HEK293 (cell line): ENCODE measurements around the gene GART.
"Not testable (repeated sequence)": the region's sequence is repeated elsewhere in the genome, so short reads cannot be mapped to it uniquely, and the experiment has no call there.

Experiments used
- CTCF ChIA-PET: fragments of 350-600 bp; formaldehyde crosslinking; extraction: SDS; loops from one replicate; lab custom pipeline; 2021; ENCODE audit warnings: antibody characterized with exemption; lab: Yijun Ruan, JAX
- POLR2A ChIA-PET: fragments of 300-600 bp; formaldehyde crosslinking; extraction: SDS; loops from one replicate; lab custom pipeline; 2020; ENCODE audit warnings: antibody characterized with exemption, inconsistent platforms; lab: Yijun Ruan, JAX
- H3K27ac ChIP-seq: fragments of 200-500 bp; sonication (Bioruptor generic); 2 replicates; pipeline ENCODE4 v1.5.1; 2014; ENCODE audit warnings: low read depth, low read length, control low read depth, inconsistent platforms; ENCODE audit errors: extremely low read depth
- H3K36me3 ChIP-seq, 2 experiments: fragments of 200-500 bp in 1 of 2; sonication (Bioruptor generic) in 1 of 2; 1 replicate in 1 of 2; 2 replicates in 1 of 2; pipeline ENCODE4 v1.5.1; 2014 to 2017; ENCODE audit warnings: inconsistent platforms in 2 of 2, low read length in 2 of 2; ENCODE audit not compliant: control insufficient read depth in 2 of 2, insufficient read depth in 1 of 2
- H3K4me1 ChIP-seq: fragments of 200-500 bp; sonication (Bioruptor generic); 2 replicates; pipeline ENCODE4 v1.5.1; 2014; ENCODE audit warnings: mild to moderate bottlenecking, low read length, inconsistent platforms; ENCODE audit not compliant: control insufficient read depth, insufficient read depth
- H3K4me3 ChIP-seq: 2 replicates; pipeline ENCODE4 v1.5.1; 2011; ENCODE audit warnings: low read depth, mild to moderate bottlenecking, control low read depth, low read length, moderate library complexity
- H3K9me3 ChIP-seq: fragments of 200-500 bp; sonication (Bioruptor generic); 2 replicates; pipeline ENCODE4 v1.5.1; 2014; ENCODE audit warnings: low read depth, low read length, inconsistent platforms; ENCODE audit not compliant: control insufficient read depth, insufficient read depth
- KLF8 ChIP-seq: fragments of 450-650 bp; formaldehyde crosslinking; IDR thresholded peaks from 2 replicates; pipeline ENCODE4 v1.5.1; 2016; ENCODE audit warnings: missing biosample characterization, missing genetic modification characterization
- MYNN ChIP-seq: fragments of 450-650 bp; formaldehyde crosslinking; IDR thresholded peaks from 2 replicates; pipeline ENCODE4 v1.5.1; 2016; ENCODE audit warnings: missing biosample characterization, missing genetic modification characterization, borderline replicate concordance
- PRDM1 ChIP-seq: fragments of 450-650 bp; formaldehyde crosslinking; IDR thresholded peaks from 2 replicates; pipeline ENCODE4; 2016; ENCODE audit warnings: missing biosample characterization, missing genetic modification characterization
- ZBTB21 ChIP-seq: fragments of 450-650 bp; formaldehyde crosslinking; IDR thresholded peaks from 2 replicates; pipeline ENCODE4 v1.5.1; 2017; ENCODE audit warnings: missing biosample characterization, missing genetic modification characterization
- ZNF146 ChIP-seq: fragments of 450-650 bp; formaldehyde crosslinking; IDR thresholded peaks from 2 replicates; pipeline ENCODE4 v1.5.1; 2016; ENCODE audit warnings: missing biosample characterization, missing genetic modification characterization
- ZNF211 ChIP-seq: fragments of 450-650 bp; formaldehyde crosslinking; IDR thresholded peaks from 2 replicates; pipeline ENCODE4 v1.5.1; 2016; ENCODE audit warnings: low read depth, missing biosample characterization, missing genetic modification characterization
- ZNF280D ChIP-seq: fragments of 450-650 bp; formaldehyde crosslinking; IDR thresholded peaks from 2 replicates; pipeline ENCODE4 v1.5.1; 2016; ENCODE audit warnings: missing biosample characterization, missing genetic modification characterization
- ZNF324 ChIP-seq: fragments of 450-650 bp; formaldehyde crosslinking; IDR thresholded peaks from 2 replicates; pipeline ENCODE4 v1.5.1; 2016; ENCODE audit warnings: missing biosample characterization, missing genetic modification characterization
- ZNF391 ChIP-seq: fragments of 450-650 bp; formaldehyde crosslinking; IDR thresholded peaks from 2 replicates; pipeline ENCODE4 v1.5.1; 2016; ENCODE audit warnings: low read depth, missing biosample characterization, missing genetic modification characterization, borderline replicate concordance
- ZNF580 ChIP-seq: fragments of 450-650 bp; formaldehyde crosslinking; IDR thresholded peaks from 2 replicates; pipeline ENCODE4 v1.5.1; 2016; ENCODE audit warnings: missing biosample characterization, missing genetic modification characterization
- ZNF596 ChIP-seq: fragments of 450-650 bp; IDR thresholded peaks from 2 replicates; pipeline ENCODE4 v1.5.0; 2018; ENCODE audit warnings: missing biosample characterization, mild to moderate bottlenecking, missing genetic modification characterization, moderate library complexity
- ZNF610 ChIP-seq: fragments of 450-650 bp; formaldehyde crosslinking; IDR thresholded peaks from 2 replicates; pipeline ENCODE4 v1.5.1; 2016; ENCODE audit warnings: missing biosample characterization, missing genetic modification characterization, borderline replicate concordance
- ZNF626 ChIP-seq: fragments of 450-650 bp; sonication (Bioruptor Pico); formaldehyde crosslinking; IDR thresholded peaks from 2 replicates; pipeline ENCODE4 v1.5.1; 2018; ENCODE audit warnings: missing biosample characterization, missing genetic modification characterization, inconsistent platforms
- ZNF629 ChIP-seq: fragments of 450-650 bp; formaldehyde crosslinking; IDR thresholded peaks from 2 replicates; pipeline ENCODE4 v1.5.1; 2017; ENCODE audit warnings: missing biosample characterization, missing genetic modification characterization
- ZNF639 ChIP-seq: fragments of 450-650 bp; formaldehyde crosslinking; IDR thresholded peaks from 2 replicates; pipeline ENCODE4 v1.5.1; 2016; ENCODE audit warnings: missing biosample characterization, missing genetic modification characterization
- ZNF664 ChIP-seq: fragments of 450-650 bp; formaldehyde crosslinking; IDR thresholded peaks from 2 replicates; pipeline ENCODE4 v1.5.1; 2016; ENCODE audit warnings: missing biosample characterization, missing genetic modification characterization
- ZNF701 ChIP-seq: fragments of 450-650 bp; formaldehyde crosslinking; IDR thresholded peaks from 2 replicates; pipeline ENCODE4 v1.5.1; 2016; ENCODE audit warnings: missing biosample characterization, missing genetic modification characterization
- ZNF785 ChIP-seq: fragments of 450-650 bp; formaldehyde crosslinking; IDR thresholded peaks from 2 replicates; pipeline ENCODE4 v1.5.1; 2016; ENCODE audit warnings: missing biosample characterization, missing genetic modification characterization
- ZNF837 ChIP-seq: fragments of 450-650 bp; formaldehyde crosslinking; IDR thresholded peaks from 2 replicates; pipeline ENCODE4 v1.5.1; 2016; ENCODE audit warnings: missing biosample characterization, missing genetic modification characterization

GART gene

GRCh38 chr21:33511639-33512038, 30.3 kb downstream of the GART start:
- ChIA-PET CTCF (interaction anchor here (1.3 kb wide), 1 partner anchor 94 kb away, joined by 3 read pairs; no protein-coding TSS in a partner anchor), POLR2A (interaction anchor here (0.6 to 0.7 kb wide), 2 partner anchors 38 to 71 kb away, joined by 7 read pairs; no protein-coding TSS in a partner anchor)
- H3K27ac ChIP-seq, result no peak overlapping the region
- no peaks in the 10 kb centered on the region for H3K9me3 ChIP-seq
- H3K4me1 ChIP-seq, result no peaks in the 10 kb centered on the region
- H3K36me3 ChIP-seq, result peaks cover 91 to 97% of the 10 kb centered on the region in 2 experiments
- TF ChIP-seq ZNF837 (tag by site-specific recombination), result no peak
- no peak for TF ChIP-seq ZNF785 (tag by site-specific recombination)
- no peak for TF ChIP-seq ZNF610 (tag by site-specific recombination)
- H3K4me3 ChIP-seq, result no peak overlapping the region

- Histone ChIP-seq H3K27ac (no peak overlapping the region), H3K9me3 (no peaks in the 10 kb centered on the region), H3K4me1 (no peaks in the 10 kb centered on the region), H3K4me3 (no peak overlapping the region), H3K36me3 (peaks cover 90 to 95% of the 10 kb centered on the region in 2 experiments)
- TF ChIP-seq ZNF629, result no peak
- no peak for TF ChIP-seq ZNF701
- TF ChIP-seq KLF8 (tag by site-specific recombination), result no peak
- TF ChIP-seq ZNF324 (tag by site-specific recombination), result no peak
- no peak for TF ChIP-seq ZNF596 (tag by site-specific recombination)
- TF ChIP-seq ZNF626 (tag by site-specific recombination), result no peak
- no peak for TF ChIP-seq PRDM1 (tag by site-specific recombination)
- TF ChIP-seq MYNN (tag by site-specific recombination), result no peak
- no peak for TF ChIP-seq ZBTB21 (tag by site-specific recombination)
- no peak for TF ChIP-seq ZNF391
- POLR2A ChIA-PET, result interaction anchor here (0.5 kb wide), 1 partner anchor 62 kb away, joined by 3 read pairs; no protein-coding TSS in a partner anchor
- CTCF ChIA-PET, result no interaction called here
Observed at GRCh38 chr21:33510826-33511225, 31.1 kb downstream of the GART start.

GRCh38 chr21:33507003-33507402, 34.9 kb downstream of the GART start:
- H3K4me3 ChIP-seq, H3K4me1 ChIP-seq, H3K9me3 ChIP-seq, POLR2A ChIA-PET, H3K27ac ChIP-seq: not testable (repeated sequence)
- CTCF ChIA-PET, result interaction anchor here (1.2 kb wide), 1 partner anchor 99 kb away, joined by 3 read pairs; no protein-coding TSS in a partner anchor
- TF ChIP-seq ZNF146 (tag by site-specific recombination) (peak; percentile 99), ZNF280D (tag by site-specific recombination) (0 out of 2 replicates have a peak, but pooled peaks have one; percentile 49), ZNF580 (tag by site-specific recombination) (0 out of 2 replicates have a peak, but pooled peaks have one; percentile 36)
- H3K36me3 ChIP-seq, result peaks cover 67 to 86% of the 10 kb centered on the region in 2 experiments

- CTCF ChIA-PET, result interaction anchor here (1.2 kb wide), 1 partner anchor 100 kb away, joined by 3 read pairs; no protein-coding TSS in a partner anchor
Observed at GRCh38 chr21:33505833-33506232, 36.1 kb downstream of the GART start.

More at GRCh38 chr21:33505833-33506232, 36.1 kb downstream of the GART start:
- POLR2A ChIA-PET, result interaction anchor here (0.5 to 1.2 kb wide), 3 partner anchors 15 to 26 kb away, joined by 3 to 5 read pairs (median 3); partner anchors contain the start of genes DNAJC28 and TMEM50B
- H3K36me3 ChIP-seq, result peaks cover 56 to 76% of the 10 kb centered on the region in 2 experiments
- H3K9me3 ChIP-seq, result no peaks in the 10 kb centered on the region
- H3K27ac ChIP-seq, result no peak overlapping the region
- no peaks in the 10 kb centered on the region for H3K4me1 ChIP-seq
- H3K4me3 ChIP-seq, result no peak overlapping the region
- TF ChIP-seq ZNF664 (no peak), ZNF211 (tag by site-specific recombination) (no peak), ZNF639 (no peak)
